GF-D8 (cell line): ENCODE results near the gene TOMM7.
"Not testable (repeated sequence)": the region's sequence is repeated elsewhere in the genome, so short reads cannot be mapped to it uniquely, and the experiment has no call there.

Experiments used
- DNase-seq: peaks from one replicate; lab custom pipeline; 2025; lab: John Stamatoyannopoulos, UW

The TOMM7 gene

DNA sequence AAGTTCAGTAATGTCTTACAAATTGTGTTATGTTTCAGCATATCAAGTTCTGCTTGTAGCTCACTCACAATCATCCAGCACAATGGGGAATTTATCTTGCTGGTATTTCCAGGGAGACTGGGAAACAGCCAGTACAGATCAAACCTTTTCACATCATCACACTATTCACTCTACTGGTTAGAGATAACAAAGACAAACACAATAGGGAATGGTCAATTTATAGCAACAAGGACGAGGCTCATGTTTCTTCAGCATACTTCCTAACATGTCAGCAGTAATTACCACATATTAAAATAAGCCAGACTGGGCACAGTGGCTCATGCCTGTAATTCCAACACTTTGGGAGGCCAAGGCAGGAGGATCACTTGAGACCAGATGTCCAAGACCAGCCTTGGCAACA, 38.3 kb downstream of the TOMM7 start:
- no peak for DNase-seq

DNA sequence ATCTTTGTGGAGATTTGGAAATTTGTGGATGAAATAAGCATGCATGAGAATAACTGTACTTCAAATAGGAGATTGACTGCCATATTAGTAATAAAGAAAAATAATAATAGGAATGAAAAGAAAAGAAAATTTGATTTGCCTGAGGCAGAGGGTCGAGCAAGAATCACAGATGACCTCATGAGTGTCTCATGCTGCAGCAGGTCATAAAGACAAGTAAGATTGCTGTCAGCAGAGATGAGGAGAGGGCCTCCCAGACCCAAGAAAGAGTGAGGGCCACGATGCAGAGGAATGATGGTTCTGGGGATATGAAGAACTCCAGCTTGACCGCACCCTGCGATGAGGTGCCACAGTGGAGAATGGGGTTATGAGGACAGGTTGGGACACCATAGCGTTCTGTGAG, 39.2 kb downstream of the TOMM7 start:
- no peak for DNase-seq

DNA sequence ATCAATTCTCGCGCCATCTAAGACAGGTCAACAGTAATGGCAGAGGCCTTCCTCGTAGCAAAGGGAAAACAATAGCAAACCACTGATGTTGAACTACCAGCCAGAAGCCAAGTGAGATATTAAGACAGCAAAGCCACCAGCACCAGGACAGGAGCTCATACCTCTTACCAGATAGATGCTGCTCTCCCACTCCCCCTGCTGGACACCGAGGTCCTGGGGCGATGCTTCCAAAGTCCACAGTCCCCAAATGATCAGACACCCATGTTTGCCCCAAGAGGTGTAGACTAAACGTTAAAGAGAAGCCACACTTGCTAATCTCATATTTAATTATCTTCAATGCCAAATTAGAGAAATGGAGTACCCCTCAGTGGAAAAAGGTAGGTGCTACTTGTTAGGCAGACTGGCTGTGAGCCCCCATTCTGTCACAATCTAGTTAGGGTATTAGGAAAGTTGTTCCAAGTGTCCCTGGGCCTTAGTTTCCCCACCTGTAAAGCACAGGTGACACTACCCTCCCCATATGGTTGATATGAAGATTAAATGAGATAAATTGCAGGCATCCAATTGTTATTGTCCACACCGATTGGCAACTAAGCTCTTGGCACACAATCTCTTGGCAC, 39.9 kb downstream of the TOMM7 start:
- DNase-seq = peak; percentile 5

DNA sequence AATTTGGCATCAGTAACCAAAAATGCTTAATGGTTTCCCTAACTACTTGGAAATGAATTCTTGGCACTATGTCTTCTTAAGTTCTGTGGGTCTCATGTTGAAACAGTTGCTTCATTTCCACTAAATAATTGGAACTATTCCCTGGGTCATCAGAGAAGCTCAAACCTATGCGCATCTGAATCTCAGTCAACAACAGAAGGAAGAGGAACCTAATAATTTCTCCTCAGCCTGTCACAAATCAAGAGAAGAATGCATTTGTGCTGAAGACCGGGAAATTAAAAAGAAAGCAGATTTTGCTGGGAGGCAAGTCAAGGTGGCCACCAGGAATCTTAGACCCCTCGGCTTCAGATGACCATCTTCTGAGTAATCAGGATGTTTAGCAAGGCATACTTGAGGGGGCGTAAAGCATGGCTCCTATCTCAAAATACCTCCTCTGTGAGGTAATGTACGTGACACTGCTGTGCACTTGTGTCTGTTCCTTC, 41.4 kb downstream of the TOMM7 start:
- DNase-seq = no peak

DNA sequence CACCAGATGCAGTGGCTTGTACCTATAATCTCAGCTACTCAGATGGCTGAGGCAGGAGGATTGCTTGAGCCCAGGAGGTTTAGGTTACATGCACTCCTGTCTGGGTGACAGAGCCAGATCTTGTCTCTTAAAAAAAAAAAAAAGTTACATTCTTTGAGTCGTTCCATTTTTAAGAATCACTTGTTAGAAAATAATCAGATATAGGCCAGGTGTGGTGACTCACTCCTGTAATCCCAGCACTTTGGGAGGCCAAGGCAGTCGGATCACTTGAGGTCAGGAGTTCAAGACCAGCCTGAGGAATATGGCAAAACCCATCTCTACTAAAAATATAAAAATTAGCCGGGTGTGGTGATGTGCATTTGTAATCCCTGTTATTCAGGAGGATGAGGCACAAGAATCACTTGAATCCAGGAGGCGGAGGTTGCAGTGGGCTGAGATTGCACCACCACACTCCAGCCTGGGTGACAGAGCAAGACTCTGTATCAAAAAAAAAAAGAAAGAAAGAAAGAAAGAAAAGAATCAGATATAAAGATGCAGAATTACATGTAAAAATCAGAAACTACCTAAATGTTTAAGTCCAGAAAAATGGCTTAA, 42.8 kb downstream of the TOMM7 start:
- DNase-seq = not testable (repeated sequence)

DNA sequence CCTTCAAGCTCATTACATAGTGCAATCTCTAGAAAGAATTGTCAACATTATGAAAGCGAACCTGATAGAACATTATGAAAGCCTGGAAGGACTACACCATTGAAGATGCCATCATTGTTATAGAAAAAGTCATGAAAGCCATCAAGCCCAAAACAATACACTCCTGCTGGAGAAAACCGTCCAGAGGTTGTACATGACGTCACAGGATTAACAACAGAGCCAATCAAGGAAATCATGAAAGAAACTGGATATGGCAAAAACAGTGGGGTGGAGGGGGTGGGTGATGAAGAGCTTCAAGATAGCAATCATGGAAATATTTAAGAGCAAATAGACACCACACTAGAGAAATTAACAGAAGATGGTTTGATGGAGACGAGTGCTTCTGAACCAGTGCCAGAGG, 45.7 kb downstream of the TOMM7 start:
- no peak for DNase-seq

DNA sequence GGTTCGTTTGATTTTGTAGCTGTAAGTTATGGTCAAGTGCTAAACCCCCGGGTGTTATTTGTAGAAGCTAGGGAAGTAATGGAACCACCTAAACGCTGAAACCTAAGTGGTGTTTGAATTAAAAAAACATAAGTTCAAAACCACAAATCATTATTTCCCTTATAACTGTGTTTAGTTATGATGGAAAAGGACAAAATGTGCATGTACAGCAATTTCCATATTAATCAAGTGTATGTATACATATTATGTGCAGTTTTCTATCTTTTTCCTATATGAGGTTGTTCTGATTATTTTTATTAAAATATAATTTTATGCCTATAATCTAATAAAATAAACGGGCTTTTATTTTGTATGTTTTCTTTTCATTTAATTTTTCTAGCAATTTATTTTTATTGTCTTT, 49.8 kb downstream of the TOMM7 start:
- DNase-seq = no peak

DNA sequence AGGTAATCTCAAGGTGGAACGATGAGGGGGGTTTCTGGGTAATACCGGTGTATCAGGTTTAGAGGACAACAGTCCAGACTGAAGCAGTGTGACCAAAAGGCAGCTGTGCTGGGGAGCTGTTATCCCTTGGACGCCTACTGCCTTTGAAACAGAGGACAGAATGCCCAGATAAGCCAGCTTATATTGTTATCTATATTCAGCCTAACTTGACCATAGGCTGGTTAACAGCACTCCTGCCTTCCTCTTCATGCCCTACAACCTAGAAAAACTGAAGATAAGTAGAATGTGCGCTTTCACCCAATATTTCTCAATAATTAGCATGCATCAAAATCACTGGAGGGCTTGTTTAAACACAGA, 50.8 kb downstream of the TOMM7 start:
- no peak for DNase-seq

DNA sequence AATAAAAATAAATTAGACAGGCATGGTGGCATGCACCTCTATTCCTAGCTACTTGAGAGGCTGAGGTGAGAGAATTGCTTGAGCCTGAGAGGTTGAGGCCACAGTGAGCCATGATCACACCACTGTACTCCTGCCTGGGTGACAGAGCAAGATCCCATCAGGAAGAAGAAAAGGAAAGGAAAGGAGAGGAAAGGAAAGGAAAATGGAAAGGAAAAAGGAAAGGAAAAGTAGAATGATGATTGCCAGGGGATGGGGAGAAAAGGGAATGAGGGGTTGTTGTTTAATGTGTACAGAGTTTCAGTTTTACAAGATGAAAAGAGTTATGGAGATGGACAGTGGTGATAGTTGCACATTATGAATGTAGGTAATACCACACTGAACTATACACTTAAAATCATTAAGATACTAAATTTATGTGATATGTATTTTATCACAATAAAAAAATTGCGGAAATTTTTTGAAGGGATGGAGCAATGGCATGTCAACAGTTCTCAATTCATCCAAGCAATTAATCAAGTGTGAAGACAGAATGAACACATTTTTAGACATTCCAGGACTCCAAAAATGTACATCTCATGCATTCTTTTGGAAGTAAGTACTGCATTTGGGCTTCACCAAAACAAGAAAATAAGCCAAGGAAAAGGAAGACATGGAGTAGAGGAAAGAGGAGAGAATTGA, 51.3 kb downstream of the TOMM7 start:
- no peak for DNase-seq

DNA sequence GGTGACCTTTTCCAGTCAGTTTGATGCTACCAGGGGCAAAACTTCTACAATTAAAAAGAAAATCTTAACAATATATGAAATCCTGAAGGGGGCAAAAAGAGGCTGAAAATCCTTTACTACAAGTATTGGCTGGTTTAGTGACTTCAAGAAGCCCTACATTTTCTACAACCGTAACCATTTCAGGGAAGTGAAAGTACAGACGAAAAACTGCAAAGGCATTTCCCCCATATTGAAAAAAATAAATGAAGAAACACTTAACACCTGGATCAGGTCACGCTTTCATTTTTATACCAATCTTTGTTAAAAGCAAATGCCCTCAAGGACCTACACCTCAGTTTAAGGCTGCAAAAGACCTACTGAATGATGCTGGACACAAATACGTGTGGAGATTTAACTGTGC, 57.0 kb downstream of the TOMM7 start:
- no peak for DNase-seq
